ENCODE results near the gene NKX3-2.

Gene NKX3-2

DNA sequence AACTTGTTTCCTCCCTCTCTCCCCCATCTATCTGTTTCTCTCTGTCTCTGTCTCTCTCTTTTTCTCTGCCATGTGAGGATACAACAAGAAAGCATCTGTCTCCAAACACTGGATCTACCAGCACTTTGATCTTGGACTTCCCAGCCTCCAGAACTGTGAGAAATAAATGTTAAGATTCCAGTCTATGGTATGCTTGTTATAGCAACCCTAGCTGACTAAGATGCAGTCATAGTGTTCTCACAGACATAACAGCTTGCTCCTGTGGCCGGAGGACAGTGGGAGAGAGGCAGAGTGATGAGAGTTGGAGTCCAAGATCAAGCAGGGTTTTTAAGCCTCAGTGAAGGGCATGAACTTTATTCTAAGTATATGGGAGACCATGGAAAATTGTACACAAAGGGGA, 8.8 kb upstream of the NKX3-2 start:
- TF ChIP-seq, protein P1, sequence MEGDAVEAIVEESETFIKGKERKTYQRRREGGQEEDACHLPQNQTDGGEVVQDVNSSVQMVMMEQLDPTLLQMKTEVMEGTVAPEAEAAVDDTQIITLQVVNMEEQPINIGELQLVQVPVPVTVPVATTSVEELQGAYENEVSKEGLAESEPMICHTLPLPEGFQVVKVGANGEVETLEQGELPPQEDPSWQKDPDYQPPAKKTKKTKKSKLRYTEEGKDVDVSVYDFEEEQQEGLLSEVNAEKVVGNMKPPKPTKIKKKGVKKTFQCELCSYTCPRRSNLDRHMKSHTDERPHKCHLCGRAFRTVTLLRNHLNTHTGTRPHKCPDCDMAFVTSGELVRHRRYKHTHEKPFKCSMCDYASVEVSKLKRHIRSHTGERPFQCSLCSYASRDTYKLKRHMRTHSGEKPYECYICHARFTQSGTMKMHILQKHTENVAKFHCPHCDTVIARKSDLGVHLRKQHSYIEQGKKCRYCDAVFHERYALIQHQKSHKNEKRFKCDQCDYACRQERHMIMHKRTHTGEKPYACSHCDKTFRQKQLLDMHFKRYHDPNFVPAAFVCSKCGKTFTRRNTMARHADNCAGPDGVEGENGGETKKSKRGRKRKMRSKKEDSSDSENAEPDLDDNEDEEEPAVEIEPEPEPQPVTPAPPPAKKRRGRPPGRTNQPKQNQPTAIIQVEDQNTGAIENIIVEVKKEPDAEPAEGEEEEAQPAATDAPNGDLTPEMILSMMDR (conservative IDR thresholded peaks at IDR 0.05), result no peak
- H3K27ac ChIP-seq, result no peak overlapping the region

DNA sequence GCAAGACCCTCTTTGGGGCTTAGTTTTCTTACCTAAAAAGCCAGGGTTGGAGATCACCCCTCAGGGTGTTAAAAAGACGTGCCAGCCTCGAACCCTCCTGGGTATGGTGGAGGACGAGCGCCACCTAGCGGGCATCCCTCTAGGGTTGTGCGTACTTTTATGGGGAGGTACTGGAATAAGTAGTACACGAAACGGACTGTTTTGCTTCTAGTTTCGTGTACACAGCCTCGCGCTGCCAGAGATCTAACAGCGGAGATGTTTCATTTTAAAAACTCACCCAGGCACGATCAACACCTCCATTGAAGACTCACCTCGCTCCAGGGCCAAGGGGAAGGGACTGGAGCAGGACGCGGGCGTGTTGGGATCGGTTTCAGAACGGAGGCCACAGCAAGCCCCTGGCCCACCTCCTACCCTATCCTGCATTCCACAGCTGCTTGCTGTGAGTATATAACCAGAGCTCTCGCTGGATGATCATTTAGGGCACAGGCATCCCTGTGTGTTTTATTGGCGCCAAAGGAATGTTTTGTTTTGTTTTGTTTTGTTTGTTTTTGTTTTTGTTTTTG, 4.8 kb upstream of the NKX3-2 start:
- no peak overlapping the region for H3K27ac ChIP-seq
- TF ChIP-seq, protein P1 (conservative IDR thresholded peaks at IDR 0.05), result peak; percentile 82

DNA sequence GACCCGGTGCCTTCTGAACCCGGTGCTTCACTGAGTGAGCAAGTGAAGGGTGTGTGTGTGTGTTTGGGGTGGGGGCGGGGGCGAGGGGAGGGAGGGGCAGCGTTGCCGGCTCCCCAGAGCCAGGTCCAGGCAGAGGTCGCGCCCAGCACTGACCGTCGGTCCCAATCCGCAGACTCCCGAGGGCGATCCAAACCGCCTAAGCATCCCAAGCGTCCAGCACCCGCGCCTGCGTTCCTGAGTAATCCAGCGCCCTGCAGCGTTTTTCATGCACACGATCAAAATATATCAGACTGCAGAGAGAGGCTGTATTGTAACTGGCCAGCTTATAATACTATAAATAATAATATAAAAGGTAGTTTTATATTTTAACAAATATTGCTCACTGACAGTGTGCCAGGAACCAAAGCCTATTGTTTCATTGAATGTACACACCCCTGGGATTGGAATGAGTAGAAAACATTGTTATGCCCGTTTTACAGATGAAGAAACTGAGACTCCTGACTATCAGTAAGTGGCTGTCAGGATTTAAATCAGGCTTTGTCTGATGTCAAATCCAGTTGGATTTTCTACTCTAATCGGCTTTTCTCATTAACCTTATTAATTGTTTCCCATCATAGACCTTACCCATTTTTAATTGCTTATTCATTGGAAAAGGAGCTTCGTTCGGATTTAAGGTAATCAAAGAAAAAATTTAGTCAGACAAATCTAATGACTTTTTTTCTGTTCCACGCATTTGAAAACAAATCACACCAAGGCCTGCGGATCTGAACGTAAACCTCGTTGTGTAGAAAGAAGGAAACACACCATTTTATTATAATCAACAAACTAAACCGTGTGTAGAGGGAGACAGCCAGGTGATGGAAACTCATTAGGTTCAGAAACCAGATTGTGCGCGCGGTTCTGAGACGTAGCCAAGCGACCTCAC, 4.0 kb upstream of the NKX3-2 start:
- TF ChIP-seq, protein P1 (conservative IDR thresholded peaks at IDR 0.05), result no peak
- no peak overlapping the region for H3K27ac ChIP-seq

DNA sequence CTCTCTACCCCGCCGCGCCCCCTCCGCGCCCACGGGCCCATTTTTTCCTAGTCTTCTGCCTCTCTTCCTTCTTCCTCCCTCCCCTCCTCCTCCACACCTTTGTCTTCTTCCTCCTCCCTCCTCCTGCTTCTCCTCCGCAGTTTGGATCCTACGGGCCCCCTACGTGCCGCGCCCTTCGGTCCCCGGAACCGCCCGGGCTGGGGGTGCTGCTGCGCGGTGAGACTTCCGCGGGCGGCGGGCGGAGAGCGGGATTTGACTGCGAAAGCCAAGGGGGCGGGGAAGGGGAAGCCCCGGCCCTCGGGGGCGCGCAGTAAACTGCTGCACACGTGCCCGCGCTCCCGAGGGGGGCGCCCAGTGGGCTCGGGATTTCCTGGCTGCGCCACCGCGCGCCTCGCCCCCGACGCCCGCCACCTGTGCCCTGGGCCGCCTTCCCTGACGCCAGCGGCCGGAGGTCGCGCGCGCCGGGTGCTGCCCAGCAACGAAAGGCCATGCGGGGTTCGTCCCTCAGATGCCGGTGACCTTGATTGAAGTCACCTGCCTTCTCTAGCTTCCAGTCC, 3.3 kb upstream of the NKX3-2 start:
- no peak overlapping the region for H3K27ac ChIP-seq
- TF ChIP-seq, protein P1 (conservative IDR thresholded peaks at IDR 0.05), result no peak

DNA sequence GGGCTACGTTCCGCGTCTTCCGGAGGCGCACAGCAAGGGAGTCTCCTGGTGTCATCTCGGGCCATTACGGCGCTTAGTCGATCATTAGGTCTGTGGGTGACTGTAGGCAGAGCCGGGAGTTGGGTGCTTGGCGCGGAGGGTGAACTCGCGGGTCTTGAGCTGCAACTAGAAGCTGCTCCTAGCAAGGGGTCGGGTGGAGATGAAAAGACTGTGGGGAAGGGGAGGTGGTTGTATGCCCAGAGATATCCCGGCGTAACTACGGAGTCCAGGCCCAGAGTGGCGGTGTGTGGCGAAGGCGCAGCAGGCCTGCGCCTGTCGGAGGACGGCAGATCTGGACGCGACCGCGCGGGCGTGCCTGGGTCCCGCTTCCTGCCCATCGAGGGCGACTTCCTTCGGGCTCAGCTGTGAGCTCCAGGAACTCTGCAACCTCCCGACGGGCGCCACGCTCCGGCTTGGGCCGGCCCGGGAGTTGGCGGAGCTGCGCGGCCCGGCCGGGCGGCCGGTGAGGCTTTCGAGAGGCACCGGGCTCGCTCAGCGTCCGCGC, 2.7 kb upstream of the NKX3-2 start:
- no peak overlapping the region for H3K27ac ChIP-seq
- TF ChIP-seq, protein P1 (conservative IDR thresholded peaks at IDR 0.05), result no peak

DNA sequence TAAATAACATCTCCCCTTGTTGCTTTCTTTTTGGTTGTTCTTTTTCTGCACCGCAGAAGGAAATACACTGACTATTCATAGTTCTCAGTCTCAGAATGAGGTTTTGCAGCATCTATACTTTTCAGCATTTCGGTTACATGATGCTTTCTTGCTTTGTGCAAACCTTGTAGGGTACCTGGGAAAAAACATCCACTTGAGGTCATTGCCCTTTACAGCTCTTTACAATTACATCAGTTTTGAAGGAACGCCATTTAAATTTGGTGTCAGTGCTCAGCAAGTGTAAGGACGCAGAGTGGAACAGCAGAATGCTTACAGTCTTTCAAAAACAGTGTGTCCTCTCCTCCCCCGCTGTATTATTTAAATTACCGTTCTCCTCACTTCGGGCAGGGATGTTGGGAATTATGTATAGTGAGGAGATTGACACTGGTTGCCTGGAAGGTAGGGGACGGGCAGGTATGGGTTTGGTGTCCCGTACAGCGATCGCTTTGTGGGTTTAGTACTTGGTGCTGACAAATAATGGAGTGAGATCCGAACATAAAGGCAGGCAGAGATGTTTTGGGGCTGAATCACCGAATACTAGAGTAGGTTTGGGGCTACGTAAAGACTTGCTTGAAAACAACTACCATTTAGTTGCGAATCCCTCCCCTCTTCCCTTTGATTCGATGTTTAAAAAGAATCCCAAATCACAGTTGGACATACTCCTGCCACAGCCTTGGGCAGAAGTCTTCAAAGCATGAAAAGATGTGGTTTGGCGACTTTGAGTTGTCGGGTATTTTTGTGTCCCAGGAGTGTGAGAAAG, 2.0 kb upstream of the NKX3-2 start:
- TF ChIP-seq, protein P1 (conservative IDR thresholded peaks at IDR 0.05), result no peak

More for the DNA sequence above, 2.0 kb upstream of the NKX3-2 start:
- no peak overlapping the region for H3K27ac ChIP-seq

Measured in VCaP (cell line).